Astrocyte (in vitro differentiated cells and primary cell): ENCODE measurements around the gene PDIA2. TPM values are rescaled to one million over a fixed set of nuclear protein-coding genes. Genes with fewer than 3 reads are reported as not detected.

Experiments
- DNase-seq: peaks from one replicate; pipeline ENCODE4 v3.0.0-alpha.2; 2010; ENCODE audit warnings: low read depth
- FAIRE-seq: peaks from 2 replicates; lab custom pipeline; 2011; peaks lifted over from hg19 to GRCh38; lab: Jason Lieb, UNC
- H2AFZ ChIP-seq: 2 replicates; pipeline ENCODE4 v1.6.0; 2012; ENCODE audit warnings: low read depth, low read length, inconsistent platforms
- H3K27ac ChIP-seq: 2 replicates; pipeline ENCODE4 v1.5.1; 2011; ENCODE audit warnings: low read depth, low read length, inconsistent platforms
- H3K27me3 ChIP-seq: 2 replicates; pipeline ENCODE4 v1.6.0; 2011; ENCODE audit warnings: low read length, inconsistent platforms; ENCODE audit not compliant: insufficient read depth
- H3K36me3 ChIP-seq: 2 replicates; pipeline ENCODE4 v1.5.1; 2011; ENCODE audit warnings: low read length, inconsistent platforms; ENCODE audit not compliant: insufficient read depth
- H3K4me1 ChIP-seq: 2 replicates; pipeline ENCODE4 v1.5.1; 2011; ENCODE audit warnings: low read length, inconsistent platforms; ENCODE audit not compliant: insufficient read depth
- H3K4me2 ChIP-seq: 2 replicates; pipeline ENCODE4 v1.6.0; 2012; ENCODE audit warnings: low read length, inconsistent platforms
- H3K4me3 ChIP-seq: 2 replicates; pipeline ENCODE4 v1.5.1; 2011; ENCODE audit warnings: low read depth, mild to moderate bottlenecking, low read length, inconsistent platforms; ENCODE audit not compliant: insufficient read depth
- H3K79me2 ChIP-seq: 2 replicates; pipeline ENCODE4 v1.6.0; 2012; ENCODE audit warnings: mild to moderate bottlenecking, low read length, inconsistent platforms; ENCODE audit not compliant: insufficient read depth
- H3K9ac ChIP-seq: 2 replicates; pipeline ENCODE4 v1.6.0; 2012; ENCODE audit warnings: mild to moderate bottlenecking, low read length, inconsistent platforms
- H3K9me3 ChIP-seq: 2 replicates; pipeline ENCODE4 v1.5.1; 2012; ENCODE audit warnings: low read depth, mild to moderate bottlenecking, low read length, inconsistent platforms; ENCODE audit not compliant: insufficient read depth
- H4K20me1 ChIP-seq: 2 replicates; pipeline ENCODE4 v1.6.0; 2012; ENCODE audit warnings: low read length, inconsistent platforms; ENCODE audit not compliant: insufficient read depth
- H3K27ac Mint-ChIP-seq: one replicate; pipeline ENCODE4 v1.8.0; 2021; ENCODE audit warnings: mild to moderate bottlenecking, mixed read lengths; ENCODE audit not compliant: unreplicated experiment
- H3K27me3 Mint-ChIP-seq: one replicate; pipeline ENCODE4 v1.8.0; 2021; ENCODE audit warnings: low read depth, mixed read lengths; ENCODE audit not compliant: unreplicated experiment
- H3K36me3 Mint-ChIP-seq: one replicate; pipeline ENCODE4 v1.8.0; 2021; ENCODE audit warnings: low read depth, mixed read lengths; ENCODE audit not compliant: unreplicated experiment
- H3K4me1 Mint-ChIP-seq: one replicate; pipeline ENCODE4 v1.8.0; 2021; ENCODE audit warnings: low read depth, mixed read lengths; ENCODE audit not compliant: unreplicated experiment
- H3K4me3 Mint-ChIP-seq: one replicate; pipeline ENCODE4 v1.8.0; 2021; ENCODE audit warnings: mild to moderate bottlenecking, moderate library complexity, mixed read lengths; ENCODE audit not compliant: unreplicated experiment
- H3K9me3 Mint-ChIP-seq: one replicate; pipeline ENCODE4 v1.8.0; 2021; ENCODE audit warnings: mild to moderate bottlenecking, mixed read lengths; ENCODE audit not compliant: unreplicated experiment
- CTCF ChIP-seq: IDR thresholded peaks from 2 replicates; pipeline ENCODE4 v1.5.1; 2011; ENCODE audit warnings: low read depth, mild to moderate bottlenecking, inconsistent platforms, low read length, moderate library complexity; ENCODE audit not compliant: insufficient read depth
- EZH2 ChIP-seq: IDR thresholded peaks from 2 replicates; pipeline ENCODE4 v1.6.1; 2012; ENCODE audit warnings: mild to moderate bottlenecking, low read length, inconsistent platforms; ENCODE audit not compliant: insufficient read depth
- total RNA-seq: library from RNA; stranded (reverse); gene quantifications from 2 replicates; pipeline ENCODE4 v1.2.1, GENCODE V29; 2021

Gene PDIA2
- total RNA-seq, 1 donor from 2014 or later, result 1.5 TPM

- Histone ChIP-seq H3K9me3 (no peaks in the 10 kb centered on the region), H3K4me3 (no peak overlapping the region), H2AFZ (no peak overlapping the region), H3K4me1 (no peaks in the 10 kb centered on the region), H4K20me1 (no peaks in the 10 kb centered on the region), H3K79me2 (no peaks in the 10 kb centered on the region), H3K4me2 (no peak overlapping the region), H3K27me3 (peaks cover 2% of the 10 kb centered on the region), H3K36me3 (no peaks in the 10 kb centered on the region), H3K9ac (no peak overlapping the region), H3K27ac (no peak overlapping the region)
- H3K36me3 Mint-ChIP-seq, result peaks cover 5% of the 10 kb centered on the region
- DNase-seq (no peak), FAIRE-seq (no peak)
- H3K27me3 Mint-ChIP-seq, result no peaks in the 10 kb centered on the region
- no peak overlapping the region for H3K27ac Mint-ChIP-seq
- no peaks in the 10 kb centered on the region for H3K9me3 Mint-ChIP-seq
- TF ChIP-seq CTCF (no peak), EZH2 (no peak)
- H3K4me3 Mint-ChIP-seq, result no peak overlapping the region
- H3K4me1 Mint-ChIP-seq, result no peaks in the 10 kb centered on the region
These were observed 2.4 kb downstream of the PDIA2 start for GRCh38 chr16:285146-286055.

GRCh38 chr16:286491-287297 lies 3.7 kb downstream of the PDIA2 start:
- Histone ChIP-seq H3K27me3 (no peaks in the 10 kb centered on the region), H3K4me3 (no peak overlapping the region), H3K27ac (no peak overlapping the region), H3K4me2 (no peak overlapping the region), H2AFZ (no peak overlapping the region), H3K4me1 (no peaks in the 10 kb centered on the region), H3K9me3 (no peaks in the 10 kb centered on the region), H3K9ac (no peak overlapping the region), H3K79me2 (no peaks in the 10 kb centered on the region), H4K20me1 (no peaks in the 10 kb centered on the region), H3K36me3 (no peaks in the 10 kb centered on the region)
- no peaks in the 10 kb centered on the region for H3K9me3 Mint-ChIP-seq
- FAIRE-seq, result no peak
- H3K4me3 Mint-ChIP-seq, result no peak overlapping the region
- no peaks in the 10 kb centered on the region for H3K4me1 Mint-ChIP-seq
- no peak overlapping the region for H3K27ac Mint-ChIP-seq
- DNase-seq, result no peak
- TF ChIP-seq EZH2 (no peak), CTCF (no peak)
- no peaks in the 10 kb centered on the region for H3K27me3 Mint-ChIP-seq
- H3K36me3 Mint-ChIP-seq, result peaks cover 7% of the 10 kb centered on the region
